ENCODE measurements around the gene ADAM23.

ADAM23 gene

DNA sequence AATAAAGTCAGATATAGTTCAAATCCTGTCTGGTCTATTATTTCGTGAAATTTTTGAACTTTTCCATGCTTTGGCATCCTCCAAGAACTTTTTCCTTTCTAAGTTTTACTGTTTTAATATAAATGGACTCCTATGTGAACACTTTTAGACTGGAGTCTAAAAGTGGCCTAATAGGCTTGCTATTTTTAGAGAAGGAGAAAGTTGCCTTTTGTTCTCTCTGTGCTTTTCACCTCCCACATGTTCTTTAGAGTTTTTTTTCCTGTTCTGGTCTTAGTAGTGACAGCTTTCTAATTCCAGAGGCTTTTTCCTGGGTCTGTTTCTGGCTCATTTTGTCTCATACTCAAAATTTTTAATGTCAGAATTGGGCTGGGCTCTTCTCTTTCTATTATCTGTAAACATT is 72.2 kb downstream of the ADAM23 start:
- TF ChIP-seq, protein P1, sequence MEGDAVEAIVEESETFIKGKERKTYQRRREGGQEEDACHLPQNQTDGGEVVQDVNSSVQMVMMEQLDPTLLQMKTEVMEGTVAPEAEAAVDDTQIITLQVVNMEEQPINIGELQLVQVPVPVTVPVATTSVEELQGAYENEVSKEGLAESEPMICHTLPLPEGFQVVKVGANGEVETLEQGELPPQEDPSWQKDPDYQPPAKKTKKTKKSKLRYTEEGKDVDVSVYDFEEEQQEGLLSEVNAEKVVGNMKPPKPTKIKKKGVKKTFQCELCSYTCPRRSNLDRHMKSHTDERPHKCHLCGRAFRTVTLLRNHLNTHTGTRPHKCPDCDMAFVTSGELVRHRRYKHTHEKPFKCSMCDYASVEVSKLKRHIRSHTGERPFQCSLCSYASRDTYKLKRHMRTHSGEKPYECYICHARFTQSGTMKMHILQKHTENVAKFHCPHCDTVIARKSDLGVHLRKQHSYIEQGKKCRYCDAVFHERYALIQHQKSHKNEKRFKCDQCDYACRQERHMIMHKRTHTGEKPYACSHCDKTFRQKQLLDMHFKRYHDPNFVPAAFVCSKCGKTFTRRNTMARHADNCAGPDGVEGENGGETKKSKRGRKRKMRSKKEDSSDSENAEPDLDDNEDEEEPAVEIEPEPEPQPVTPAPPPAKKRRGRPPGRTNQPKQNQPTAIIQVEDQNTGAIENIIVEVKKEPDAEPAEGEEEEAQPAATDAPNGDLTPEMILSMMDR (IDR thresholded peaks at IDR 0.05; ENCODE audit: low read depth, low read length), result no peak
- no peak for DNase-seq (ENCODE audit: low read depth in 2 of 2)
- no peak overlapping the region for H3K4me3 ChIP-seq (replicated peaks in 1 of 2; ENCODE audit: low read depth in 2 of 2, low read length in 2 of 2)

DNA sequence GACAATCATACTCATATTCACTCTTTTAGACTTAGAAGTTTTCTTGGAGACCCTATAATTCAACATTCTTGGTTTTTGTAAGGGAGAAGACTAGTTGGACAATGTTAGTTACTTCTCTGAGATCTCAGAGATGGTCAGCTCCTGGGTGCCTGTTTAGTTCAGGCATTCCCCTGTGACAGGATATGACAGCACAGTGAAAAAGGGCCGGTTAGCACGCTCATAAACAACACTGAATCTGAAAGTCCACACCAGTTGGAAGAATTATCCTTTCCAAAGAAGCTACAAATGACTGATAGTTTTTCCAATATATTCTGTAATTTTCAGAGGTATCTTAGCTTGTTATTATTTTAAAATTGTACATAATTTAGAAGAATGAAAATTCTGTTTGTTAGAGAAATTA is 75.7 kb downstream of the ADAM23 start:
- H3K4me3 ChIP-seq (replicated peaks in 1 of 2; ENCODE audit: low read depth in 2 of 2, low read length in 2 of 2), result no peak overlapping the region

DNA sequence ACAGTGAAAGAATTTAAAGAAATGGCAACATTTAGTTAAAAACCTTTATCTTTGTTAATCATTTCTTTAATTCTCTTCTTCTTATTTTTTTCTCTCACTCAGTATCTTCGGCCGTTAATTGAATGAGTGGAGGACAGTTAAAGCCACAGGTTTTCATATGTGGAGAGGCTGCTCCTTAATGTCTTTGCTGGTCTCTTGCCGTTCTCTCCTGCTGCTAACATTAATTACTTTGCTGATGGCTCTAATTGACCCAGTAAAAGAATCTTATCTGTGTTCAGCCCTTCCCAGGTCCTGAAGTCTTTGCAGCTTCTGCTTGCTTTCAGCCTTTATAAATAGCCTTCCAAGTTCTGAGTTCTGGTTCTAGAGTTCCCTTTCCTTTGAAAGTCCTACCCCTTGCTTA is 77.1 kb downstream of the ADAM23 start:
- TF ChIP-seq, protein P1 (IDR thresholded peaks at IDR 0.05; ENCODE audit: low read depth, low read length), result no peak
- no peak overlapping the region for H3K4me3 ChIP-seq (replicated peaks in 1 of 2; ENCODE audit: low read depth in 2 of 2, low read length in 2 of 2)
- DNase-seq (ENCODE audit: low read depth in 2 of 2), result no peak

More for the DNA sequence above, 75.7 kb downstream of the ADAM23 start:
- TF ChIP-seq, protein P1 (IDR thresholded peaks at IDR 0.05; ENCODE audit: low read depth, low read length), result no peak
- DNase-seq (ENCODE audit: low read depth in 2 of 2), result no peak

GRCh38 chr2:206521115-206521514 is 77.8 kb downstream of the ADAM23 start:
- H3K4me3 ChIP-seq (replicated peaks in 1 of 2; ENCODE audit: low read depth in 2 of 2, low read length in 2 of 2), result no peak overlapping the region
- DNase-seq (ENCODE audit: low read depth in 2 of 2), result no peak
- TF ChIP-seq, protein P1 (IDR thresholded peaks at IDR 0.05; ENCODE audit: low read depth, low read length), result no peak

DNA sequence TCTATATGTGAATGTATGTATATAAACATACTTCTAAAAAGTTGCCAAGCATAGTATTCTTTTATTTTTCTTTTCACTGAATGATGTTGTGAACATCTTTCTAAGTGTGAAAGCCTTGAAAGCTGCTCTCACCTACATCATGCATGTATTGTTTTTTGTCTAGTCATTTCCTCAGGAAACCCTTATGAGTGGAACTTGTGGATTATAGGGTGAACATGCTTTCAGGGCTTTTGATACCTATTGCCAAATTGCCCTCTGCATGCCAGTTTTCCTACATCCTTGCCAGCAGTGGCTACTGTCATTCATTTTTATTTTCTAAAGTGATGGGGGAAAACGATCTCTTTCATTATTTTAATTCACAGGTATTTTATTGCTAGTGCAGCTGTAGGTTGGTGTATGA is 78.3 kb downstream of the ADAM23 start:
- TF ChIP-seq, protein P1 (IDR thresholded peaks at IDR 0.05; ENCODE audit: low read depth, low read length), result no peak
- no peak for DNase-seq (ENCODE audit: low read depth in 2 of 2)
- H3K4me3 ChIP-seq (replicated peaks in 1 of 2; ENCODE audit: low read depth in 2 of 2, low read length in 2 of 2), result no peak overlapping the region

DNA sequence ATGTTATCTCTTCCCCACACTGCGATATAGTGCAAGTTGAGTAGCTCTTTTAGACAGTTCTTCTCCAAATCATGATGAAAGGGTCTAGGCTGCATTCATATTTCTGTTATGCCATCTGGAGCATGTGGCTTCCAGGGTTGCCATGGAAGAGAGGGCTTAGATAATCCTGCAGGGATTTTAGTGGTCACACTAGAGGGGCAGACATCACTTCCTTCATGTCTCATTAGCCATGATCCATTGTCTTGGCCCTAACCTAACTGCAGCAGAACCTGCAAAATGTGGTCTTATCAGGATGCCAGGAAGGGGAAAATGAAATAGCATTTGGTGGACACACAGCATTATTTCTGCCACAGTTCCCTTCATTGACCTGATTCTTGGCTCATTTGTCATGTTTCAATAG is 83.1 kb downstream of the ADAM23 start:
- TF ChIP-seq, protein P1 (IDR thresholded peaks at IDR 0.05; ENCODE audit: low read depth, low read length), result no peak
- H3K4me3 ChIP-seq (replicated peaks in 1 of 2; ENCODE audit: low read depth in 2 of 2, low read length in 2 of 2), result no peak overlapping the region
- no peak for DNase-seq (ENCODE audit: low read depth in 2 of 2)

DNA sequence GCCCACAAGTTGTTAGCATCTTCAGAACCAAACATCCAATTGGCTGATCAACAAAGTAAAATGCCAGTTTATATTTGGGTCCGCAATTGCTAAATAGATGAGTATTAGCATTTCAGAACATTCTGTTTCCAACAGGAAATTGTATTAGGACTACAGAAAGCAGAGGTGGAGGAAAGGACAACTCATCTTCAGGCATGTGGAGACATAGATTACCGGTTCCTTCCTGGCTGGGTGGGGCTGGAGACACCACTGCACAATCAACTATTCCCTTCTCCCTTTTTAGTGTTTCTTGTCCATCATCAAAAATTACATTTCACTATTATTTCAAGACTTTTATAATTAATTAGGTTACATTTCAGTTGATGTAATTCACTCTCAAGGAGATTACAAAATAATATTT is 83.8 kb downstream of the ADAM23 start:
- TF ChIP-seq, protein P1 (IDR thresholded peaks at IDR 0.05; ENCODE audit: low read depth, low read length), result no peak
- DNase-seq (ENCODE audit: low read depth in 2 of 2), result no peak
- no peak overlapping the region for H3K4me3 ChIP-seq (replicated peaks in 1 of 2; ENCODE audit: low read depth in 2 of 2, low read length in 2 of 2)
